Measurements from ENCODE around the gene TAP1.
"Not testable (repeated sequence)": the region's sequence is repeated elsewhere in the genome, so short reads cannot be mapped to it uniquely, and the experiment has no call there.

Gene TAP1

DNA sequence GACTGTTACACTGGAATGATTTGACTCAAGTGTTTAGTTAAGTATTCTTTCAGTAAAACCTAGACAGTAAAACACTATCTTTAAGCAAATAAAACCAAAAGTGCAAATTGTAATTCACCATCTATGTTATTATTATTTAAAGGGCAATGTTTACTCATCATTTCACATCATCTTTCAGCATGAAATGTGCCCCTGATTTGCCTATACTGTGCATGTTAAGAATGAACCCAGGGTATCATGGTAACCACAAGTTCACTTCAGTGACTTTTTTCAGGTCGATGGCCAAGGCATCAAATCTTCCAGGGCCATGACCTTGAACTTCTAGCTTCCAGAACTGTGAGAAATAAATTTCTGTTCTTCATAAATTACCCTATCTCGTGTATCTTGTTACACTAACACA, 34.6 kb downstream of the TAP1 start:
- no peak overlapping the region for H3K4me3 ChIP-seq (ENCODE audit: low read depth, low read length)
- TF ChIP-seq, protein P1, sequence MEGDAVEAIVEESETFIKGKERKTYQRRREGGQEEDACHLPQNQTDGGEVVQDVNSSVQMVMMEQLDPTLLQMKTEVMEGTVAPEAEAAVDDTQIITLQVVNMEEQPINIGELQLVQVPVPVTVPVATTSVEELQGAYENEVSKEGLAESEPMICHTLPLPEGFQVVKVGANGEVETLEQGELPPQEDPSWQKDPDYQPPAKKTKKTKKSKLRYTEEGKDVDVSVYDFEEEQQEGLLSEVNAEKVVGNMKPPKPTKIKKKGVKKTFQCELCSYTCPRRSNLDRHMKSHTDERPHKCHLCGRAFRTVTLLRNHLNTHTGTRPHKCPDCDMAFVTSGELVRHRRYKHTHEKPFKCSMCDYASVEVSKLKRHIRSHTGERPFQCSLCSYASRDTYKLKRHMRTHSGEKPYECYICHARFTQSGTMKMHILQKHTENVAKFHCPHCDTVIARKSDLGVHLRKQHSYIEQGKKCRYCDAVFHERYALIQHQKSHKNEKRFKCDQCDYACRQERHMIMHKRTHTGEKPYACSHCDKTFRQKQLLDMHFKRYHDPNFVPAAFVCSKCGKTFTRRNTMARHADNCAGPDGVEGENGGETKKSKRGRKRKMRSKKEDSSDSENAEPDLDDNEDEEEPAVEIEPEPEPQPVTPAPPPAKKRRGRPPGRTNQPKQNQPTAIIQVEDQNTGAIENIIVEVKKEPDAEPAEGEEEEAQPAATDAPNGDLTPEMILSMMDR (IDR thresholded peaks at IDR 0.05; ENCODE audit: borderline replicate concordance, insufficient read depth, low read depth, low read length) = no peak

DNA sequence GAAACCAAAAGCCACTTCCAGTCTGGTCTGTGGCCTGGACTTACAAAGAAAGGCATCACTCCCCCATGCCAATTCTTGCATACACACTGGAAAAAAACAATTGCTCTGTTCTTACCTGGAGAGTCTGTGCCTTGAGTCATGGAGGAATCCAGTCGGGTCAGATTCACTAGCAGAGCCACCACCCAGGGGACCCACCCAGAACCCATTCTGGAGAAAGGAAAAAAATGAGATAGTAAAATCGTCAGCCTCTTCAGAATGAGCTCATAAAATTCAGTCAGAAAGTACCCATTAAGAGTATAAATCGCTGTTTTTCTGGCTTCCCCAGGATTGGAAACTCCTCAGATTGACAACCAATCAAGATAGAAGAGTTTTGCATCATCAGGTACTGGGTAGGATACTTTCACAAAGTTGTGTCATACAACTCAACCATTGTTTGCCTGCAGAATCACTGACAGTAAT, 36.7 kb downstream of the TAP1 start, which contains the start of gene HLA-DOB:
TSS of gene HLA-DOB (minus strand) at position 257 of the 459 bp plus-strand sequence. CDS start at position 206, 51 bp downstream.
- peak within 1 kb of the TSS; percentile 49 for H3K4me3 ChIP-seq (ENCODE audit: low read depth, low read length)
- TF ChIP-seq, protein P1 (IDR thresholded peaks at IDR 0.05; ENCODE audit: borderline replicate concordance, insufficient read depth, low read depth, low read length) = no peak

DNA sequence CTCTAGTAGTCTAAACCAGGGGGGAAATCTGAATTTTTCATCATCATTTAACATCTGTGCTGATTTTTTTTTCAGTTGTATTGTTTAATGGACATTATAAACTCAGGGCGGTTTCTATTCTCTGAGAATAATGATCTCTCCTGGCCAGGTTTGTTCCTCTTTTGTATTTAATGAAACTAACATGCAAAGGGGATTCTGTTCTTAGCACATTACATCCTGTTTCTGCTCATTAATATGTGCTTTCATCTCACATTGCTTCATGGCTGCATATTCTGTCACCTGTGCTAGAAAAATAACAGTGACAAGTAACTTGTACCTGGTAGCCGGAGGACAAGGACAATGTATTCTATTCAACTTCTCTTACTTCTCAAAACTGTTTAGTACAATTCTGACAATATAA, 37.5 kb downstream of the TAP1 start:
- peak overlapping the region; percentile 49 for H3K4me3 ChIP-seq (ENCODE audit: low read depth, low read length)
- TF ChIP-seq, protein P1 (IDR thresholded peaks at IDR 0.05; ENCODE audit: borderline replicate concordance, insufficient read depth, low read depth, low read length) = no peak

DNA sequence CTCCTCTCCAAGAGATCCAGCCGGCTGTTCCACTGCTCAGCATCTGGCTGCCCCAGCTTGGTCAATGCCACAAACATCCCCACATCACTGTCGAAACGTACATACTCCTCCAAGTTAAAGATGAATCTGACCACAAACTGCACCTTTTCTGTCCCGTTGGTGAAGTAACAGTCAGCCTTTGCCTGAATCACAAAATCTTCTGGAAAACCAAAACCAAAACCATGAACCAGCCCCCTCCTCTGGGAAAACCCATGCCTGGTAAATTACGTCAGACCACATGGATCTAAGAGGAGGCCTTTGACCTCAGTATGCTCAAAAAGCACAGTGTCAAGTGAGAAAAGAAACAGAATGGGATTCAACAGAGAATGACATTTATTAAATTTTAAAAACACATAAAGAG, 38.4 kb downstream of the TAP1 start:
- H3K4me3 ChIP-seq (ENCODE audit: low read depth, low read length) = peak overlapping the region; percentile 24
- TF ChIP-seq, protein P1 (IDR thresholded peaks at IDR 0.05; ENCODE audit: borderline replicate concordance, insufficient read depth, low read depth, low read length) = no peak

DNA sequence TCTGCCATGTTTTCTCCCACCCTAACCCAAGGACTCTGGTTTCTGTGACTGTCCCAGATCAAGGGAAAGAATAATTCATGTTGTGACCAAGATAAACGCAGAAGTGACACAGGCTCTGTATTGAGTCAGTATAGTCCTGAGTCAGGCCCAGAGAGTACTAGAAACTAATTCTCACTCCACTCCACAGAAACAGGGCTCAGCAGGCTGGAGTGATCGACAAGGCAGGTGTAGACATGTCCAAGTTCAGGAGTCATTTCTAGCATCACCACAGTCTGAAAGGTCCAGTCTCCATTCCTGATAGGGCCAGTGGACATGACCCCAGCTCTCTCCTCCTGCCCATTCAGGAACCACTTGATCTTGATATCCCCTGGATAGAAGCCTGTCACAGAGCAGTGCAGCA, 39.4 kb downstream of the TAP1 start:
- TF ChIP-seq, protein P1 (IDR thresholded peaks at IDR 0.05; ENCODE audit: borderline replicate concordance, insufficient read depth, low read depth, low read length) = no peak
- no peak overlapping the region for H3K4me3 ChIP-seq (ENCODE audit: low read depth, low read length)

DNA sequence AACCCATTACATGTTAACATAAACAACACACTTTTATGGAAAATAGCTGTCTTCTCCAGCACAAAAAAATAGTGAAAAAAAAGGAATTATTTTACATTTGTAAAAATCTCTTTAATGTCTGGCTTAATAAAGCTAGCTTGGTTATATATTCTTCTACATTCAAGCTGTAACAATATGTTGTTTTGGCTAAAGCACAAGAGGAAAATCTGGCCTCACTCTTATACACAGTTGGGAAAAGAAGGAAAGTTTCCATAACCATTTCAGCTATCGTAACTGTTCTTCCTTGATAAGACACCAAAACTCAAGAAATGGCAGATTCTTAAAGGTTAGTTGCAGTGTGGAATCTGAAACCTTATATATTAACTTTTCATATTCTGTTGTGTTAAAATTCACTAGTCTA, 44.3 kb downstream of the TAP1 start:
- no peak overlapping the region for H3K4me3 ChIP-seq (ENCODE audit: low read depth, low read length)
- TF ChIP-seq, protein P1 (IDR thresholded peaks at IDR 0.05; ENCODE audit: borderline replicate concordance, insufficient read depth, low read depth, low read length) = no peak

DNA sequence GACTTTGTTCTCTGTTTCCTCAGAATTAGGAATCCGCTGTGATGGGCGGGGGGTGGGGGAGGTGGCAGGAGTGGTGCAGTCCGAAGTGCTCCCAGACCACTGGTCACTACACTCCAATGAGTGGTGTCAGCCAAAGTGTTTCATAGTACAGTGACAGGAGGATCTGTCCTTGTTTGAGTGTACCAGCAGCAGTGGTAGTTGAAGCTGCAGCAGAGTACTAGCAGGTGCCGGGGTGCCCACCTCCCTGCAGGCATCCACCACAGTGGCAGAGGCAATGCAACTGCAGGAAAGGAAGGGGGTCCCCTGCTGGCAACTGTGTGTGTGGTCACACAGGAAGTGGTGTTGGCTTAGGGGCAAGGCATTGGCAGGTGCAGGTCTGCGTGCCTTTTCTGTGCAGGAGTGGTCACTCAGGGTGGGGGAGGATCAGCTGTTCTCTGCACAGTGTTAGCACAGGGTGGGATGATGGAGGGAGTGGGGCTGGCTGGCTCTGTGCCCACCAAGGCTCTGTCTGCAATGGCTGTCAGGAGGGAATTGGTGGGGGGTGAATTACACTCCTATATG, 46.4 kb downstream of the TAP1 start:
- no peak overlapping the region for H3K4me3 ChIP-seq (ENCODE audit: low read depth, low read length)
- TF ChIP-seq, protein P1 (IDR thresholded peaks at IDR 0.05; ENCODE audit: borderline replicate concordance, insufficient read depth, low read depth, low read length) = no peak

DNA sequence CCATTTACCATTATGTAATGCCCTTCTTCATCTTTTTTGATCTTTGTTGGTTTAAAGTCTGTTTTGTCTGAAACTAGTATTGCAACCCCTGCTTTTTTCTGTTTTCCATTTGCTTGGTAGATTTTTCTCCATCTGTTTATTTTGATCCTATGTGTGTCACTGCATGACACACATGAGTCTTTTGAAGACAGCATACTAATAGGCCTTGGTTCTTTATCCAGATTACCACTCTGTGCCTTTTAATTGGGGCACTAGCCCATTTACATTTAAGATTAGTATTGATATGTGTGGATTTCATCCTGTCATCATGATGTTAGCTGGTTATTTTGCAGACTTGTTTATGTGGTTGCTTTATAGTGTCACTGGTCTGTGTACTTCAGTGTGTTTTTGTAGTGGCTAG, 48.1 kb downstream of the TAP1 start:
- not testable (repeated sequence) for H3K4me3 ChIP-seq (ENCODE audit: low read depth, low read length)
